Measurements from ENCODE around the gene C14orf119. TPM values are rescaled to one million over a fixed set of nuclear protein-coding genes. Genes with fewer than 3 reads are reported as not detected.

Gene C14orf119
- total and polyA plus RNA-seq, 9 donors, result 13.8 to 55.6 (median 41.5) TPM

- intact Hi-C loops (cut with DNase I), result no loop called here
- Histone ChIP-seq H3K27me3 (no peaks in the 10 kb centered on the region), H3K36me3 (no peaks in the 10 kb centered on the region), H3K9me3 (no peaks in the 10 kb centered on the region), H3K4me3 (no peak overlapping the region), H3K27ac (no peak overlapping the region), H3K4me1 (ENCODE audit: insufficient read depth) (peaks cover 6% of the 10 kb centered on the region)
- WGBS, 3 donors, result 48 to 52% (median 48%) methylated on average over 7 of the region's 7 CpGs
- peak in 4 of 5 donors; percentile 53 to 81 (median 62) for DNase-seq
- TF ChIP-seq CTCF (IDR thresholded peaks at IDR 0.05), result no peak
- peak; percentile 53 for TF ChIP-seq EP300 (IDR thresholded peaks at IDR 0.05)
Measured at GRCh38 chr14:23141706-23142444, 46.6 kb downstream of the C14orf119 start.

GRCh38 chr14:23142826-23143225, 47.5 kb downstream of the C14orf119 start:
- Histone ChIP-seq H3K9me3 (no peaks in the 10 kb centered on the region), H3K4me3 (no peak overlapping the region), H3K27ac (no peak overlapping the region), H3K4me1 (ENCODE audit: insufficient read depth) (peaks cover 7% of the 10 kb centered on the region), H3K27me3 (no peaks in the 10 kb centered on the region), H3K36me3 (no peaks in the 10 kb centered on the region)
- intact Hi-C loops (cut with DNase I), result no loop called here
- TF ChIP-seq POLR2A (IDR thresholded peaks at IDR 0.05) (no peak), CTCF (IDR thresholded peaks at IDR 0.05) (no peak), EP300 (IDR thresholded peaks at IDR 0.05) (no peak)
- peak in 1 of 5 donors; percentile 15 for DNase-seq
- 89 to 93% (median 89%) methylated on average over 4 of the region's 4 CpGs for WGBS, 3 donors

GRCh38 chr14:23143911-23144310, 48.6 kb downstream of the C14orf119 start:
- no peak overlapping the region for H3K4me3 ChIP-seq
- no peak for DNase-seq
- no peaks in the 10 kb centered on the region for H3K9me3 ChIP-seq
- no peak for TF ChIP-seq CTCF (IDR thresholded peaks at IDR 0.05)
- no peak for TF ChIP-seq EP300 (IDR thresholded peaks at IDR 0.05)
- intact Hi-C loops (cut with DNase I), result no loop called here
- H3K27ac ChIP-seq, result no peak overlapping the region
- no peaks in the 10 kb centered on the region for H3K27me3 ChIP-seq
- no peaks in the 10 kb centered on the region for H3K36me3 ChIP-seq
- WGBS, 3 donors, result 76 to 89% (median 85%) methylated on average over 1 of the region's 1 CpG
- peaks cover 8% of the 10 kb centered on the region for H3K4me1 ChIP-seq (ENCODE audit: insufficient read depth)

GRCh38 chr14:23145794-23146350, 50.6 kb downstream of the C14orf119 start:
- intact Hi-C loops (cut with DNase I), result no loop called here
- no peaks in the 10 kb centered on the region for H3K27me3 ChIP-seq
- 58 to 74% (median 71%) methylated on average over 4 of the region's 4 CpGs for WGBS, 3 donors
- peaks cover 8% of the 10 kb centered on the region for H3K4me1 ChIP-seq (ENCODE audit: insufficient read depth)
- TF ChIP-seq CTCF (IDR thresholded peaks at IDR 0.05) (no peak), POLR2A (IDR thresholded peaks at IDR 0.05) (no peak), EP300 (IDR thresholded peaks at IDR 0.05) (no peak)
- no peak overlapping the region for H3K27ac ChIP-seq
- no peaks in the 10 kb centered on the region for H3K9me3 ChIP-seq
- no peaks in the 10 kb centered on the region for H3K36me3 ChIP-seq
- H3K4me3 ChIP-seq, result no peak overlapping the region
- peak in 1 of 5 donors; percentile 28 for DNase-seq

Measured in ovary (tissue), 9 donors.